Ovary (tissue), 9 donors: ENCODE results near the gene CHML. TPM values are rescaled to one million over a fixed set of nuclear protein-coding genes. Genes with fewer than 3 reads are reported as not detected.

Source experiments
- DNase-seq, 5 donors: peaks; one replicate each; pipeline ENCODE4 v3.0.0-alpha.2; 2019 to 2020
- H3K27ac ChIP-seq, 2 donors: fragments of 200-600 bp; one replicate each; pipeline versions ENCODE4 v1.5.1 to v1.8.0; 2019 to 2022
- H3K27me3 ChIP-seq: fragments of 200-600 bp; one replicate; pipeline ENCODE4 v1.8.0; 2022
- H3K36me3 ChIP-seq: fragments of 200-600 bp; sonication (generic); one replicate; pipeline ENCODE4 v1.5.1; 2019
- H3K4me1 ChIP-seq: one replicate; pipeline ENCODE4 v1.8.1; 2013; ENCODE audit warnings: mild to moderate bottlenecking, moderate library complexity; ENCODE audit not compliant: insufficient read depth
- H3K4me3 ChIP-seq: fragments of 200-600 bp; sonication (generic); one replicate; pipeline ENCODE4 v1.5.1; 2017
- H3K9me3 ChIP-seq, 2 donors: fragments of 200-600 bp in 1 of 2; sonication (generic) in 1 of 2; one replicate each; pipeline versions ENCODE4 v1.5.1 to v1.8.1; 2013 to 2019; ENCODE audit warnings: mild to moderate bottlenecking in 1 of 2, moderate library complexity in 1 of 2
- CTCF ChIP-seq, 3 donors: fragments of 450-650 bp in 2 of 3; fragments of 200-600 bp in 1 of 3; IDR thresholded peaks; one replicate each; pipeline versions ENCODE4 v1.5.1 to v1.8.0; 2016 to 2022; ENCODE audit warnings: antibody characterized with exemption in 3 of 3, mild to moderate bottlenecking in 1 of 3
- EP300 ChIP-seq: sonication (generic); formaldehyde crosslinking; IDR thresholded peaks from one replicate; pipeline ENCODE4 v1.6.1; 2017; ENCODE audit warnings: antibody characterized with exemption
- POLR2A ChIP-seq: fragments of 450-650 bp; IDR thresholded peaks from one replicate; pipeline ENCODE4 v1.6.1; 2017; ENCODE audit warnings: antibody characterized with exemption, mild to moderate bottlenecking, moderate library complexity
- whole genome bisulfite sequencing, 3 donors: extraction: QIAGEN DNeasy Blood & Tissue Kit in 1 of 3; methylation state at CpG; one replicate each; pipeline versions ENCODE4 v1.1.5 to v1.1.7; 2013 to 2017; 5-methylcytosine and 5-hydroxymethylcytosine counted together
- intact Hi-C, 4 donors: fragments of 100-400 bp; cut with DNase I; formaldehyde crosslinking; loops; one replicate each; pipeline versions ENCODE4 v1.11.0 to v1.15.1; 2022 to 2023
- polyA plus RNA-seq, 2 donors: library from polyadenylated mRNA; stranded (reverse); fragments of 200-250 nt in 1 of 2; fragments of 350-450 nt in 1 of 2; fragmentation: Illumina TruSeq in 1 of 2; extraction: RNeasy Lipid Tissue Mini Kit (QIAGEN cat#74804) in 1 of 2; gene quantifications; one replicate each; pipeline ENCODE4 v1.2.3, GENCODE V29; 2013 to 2014
- total RNA-seq, 7 donors: library from RNA; depleted of rRNA in 2 of 7; stranded (reverse); fragments of >200 nt in 2 of 7; fragmentation: NEBNext Ultra II Directional in 3 of 7; extraction: Animal tissue kit (Norgen Biotek cat#: 25700) in 3 of 7; gene quantifications; one replicate each; pipeline versions ENCODE4 v1.1.0 to v1.2.4, GENCODE V29; 2016 to 2023
- donor health status: DM: no; HTN: no; CAD: no; lungs with moderate emphysema.
- donor health status: DM: no; HTN: no; CAD: no.
- donor health status: Bipolar disorder and iron deficiency.
- donor health status: DM: yes; HTN: yes; CAD: no.
- donor health status: DM: no; HTN: no; CAD: no.
- donor health status: DM: yes; HTN: yes; CAD: no.

CHML gene
- total and polyA plus RNA-seq, 9 donors = 5.3 to 25.1 (median 11.0) TPM

DNA sequence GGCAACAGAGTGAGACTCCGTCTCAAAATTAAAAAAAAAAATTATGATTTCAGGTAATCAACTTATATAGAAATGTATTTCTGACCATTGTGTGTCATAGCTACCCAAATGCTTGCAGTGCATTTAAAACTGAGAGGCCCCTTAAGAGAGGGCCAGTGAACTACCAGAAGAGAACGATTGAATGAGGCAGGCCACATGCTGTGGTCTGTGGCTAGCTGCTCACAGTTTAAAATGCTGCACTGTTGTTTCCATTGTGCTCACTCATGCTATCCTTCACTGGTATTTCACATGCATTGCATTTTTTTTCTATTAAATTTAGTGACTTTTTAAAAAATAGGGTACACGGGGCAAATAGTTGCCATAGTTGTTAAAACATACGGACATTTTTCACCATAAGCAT lies 26.0 kb downstream of the CHML start:
- intact Hi-C loops = loop anchor here in 3 of 4 donors (5.0 kb wide), 1 partner anchor 218 kb away; no protein-coding TSS in a partner anchor

GRCh38 chr1:241612533-241613477 lies 27.4 kb downstream of the CHML start:
- no peaks in the 10 kb centered on the region for H3K27me3 ChIP-seq
- H3K4me1 ChIP-seq = peaks cover 3% of the 10 kb centered on the region
- intact Hi-C loops = loop anchor here in 3 of 4 donors (5.0 kb wide), 1 partner anchor 219 kb away; no protein-coding TSS in a partner anchor
- H3K27ac ChIP-seq = no peak overlapping the region
- DNase-seq = no peak
- H3K9me3 ChIP-seq = no peaks in the 10 kb centered on the region
- H3K4me3 ChIP-seq = no peak overlapping the region
- 79 to 82% (median 79%) methylated on average over 9 of the region's 9 CpGs for WGBS, 3 donors
- H3K36me3 ChIP-seq = no peaks in the 10 kb centered on the region
- TF ChIP-seq CTCF (IDR thresholded peaks at IDR 0.05) (no peak), POLR2A (no peak), EP300 (no peak)

More for the DNA sequence above, 26.0 kb downstream of the CHML start:
- Histone ChIP-seq H3K4me1 (peaks cover 3% of the 10 kb centered on the region), H3K9me3 (no peaks in the 10 kb centered on the region), H3K36me3 (no peaks in the 10 kb centered on the region), H3K27me3 (no peaks in the 10 kb centered on the region), H3K27ac (no peak overlapping the region), H3K4me3 (no peak overlapping the region)
- no peak for DNase-seq
- TF ChIP-seq POLR2A (no peak), EP300 (no peak), CTCF (IDR thresholded peaks at IDR 0.05) (no peak)
- 91 to 94% (median 93%) methylated on average over 4 of the region's 4 CpGs for WGBS, 3 donors

DNA sequence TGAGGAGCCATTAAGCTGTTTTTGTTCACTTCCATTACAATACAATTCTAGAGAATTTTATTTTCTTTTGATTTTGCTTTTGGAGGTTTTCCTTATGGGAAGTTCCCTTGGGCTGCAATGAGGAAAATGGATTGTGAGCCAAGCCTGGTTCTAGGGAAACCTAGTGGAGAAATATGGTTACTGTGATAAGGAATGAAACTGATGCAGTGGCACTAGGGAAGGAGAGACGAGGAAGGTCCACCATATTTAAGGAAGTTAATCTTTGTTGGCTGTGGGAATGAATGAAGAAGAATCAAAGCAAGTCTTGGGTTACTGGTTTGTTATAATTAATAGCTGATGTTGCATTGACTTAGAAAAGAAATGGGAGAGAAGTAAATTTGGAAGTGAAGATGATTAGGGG lies 28.4 kb downstream of the CHML start:
- intact Hi-C loops = loop anchor here in 3 of 4 donors (5.0 kb wide), 1 partner anchor 221 kb away; no protein-coding TSS in a partner anchor
- no peak overlapping the region for H3K4me3 ChIP-seq
- no peak for TF ChIP-seq CTCF (IDR thresholded peaks at IDR 0.05)
- no peak for TF ChIP-seq POLR2A
- no peak for TF ChIP-seq EP300
- 93 to 98% (median 96%) methylated on average over 1 of the region's 1 CpG for WGBS, 3 donors
- no peaks in the 10 kb centered on the region for H3K9me3 ChIP-seq
- H3K4me1 ChIP-seq = peaks cover 3% of the 10 kb centered on the region
- H3K36me3 ChIP-seq = no peaks in the 10 kb centered on the region
- no peak overlapping the region for H3K27ac ChIP-seq
- no peak for DNase-seq
- H3K27me3 ChIP-seq = no peaks in the 10 kb centered on the region

GRCh38 chr1:241611063-241611462 lies 29.1 kb downstream of the CHML start:
- 2 to 8% (median 6%) methylated on average over 3 of the region's 3 CpGs for WGBS, 3 donors
- Histone ChIP-seq H3K27me3 (no peaks in the 10 kb centered on the region), H3K27ac (no peak overlapping the region), H3K9me3 (no peaks in the 10 kb centered on the region), H3K4me3 (no peak overlapping the region), H3K4me1 (peaks cover 3% of the 10 kb centered on the region), H3K36me3 (no peaks in the 10 kb centered on the region)
- intact Hi-C loops = loop anchor here in 3 of 4 donors (5.0 kb wide), 1 partner anchor 221 kb away; no protein-coding TSS in a partner anchor
- DNase-seq = no peak
- TF ChIP-seq CTCF (IDR thresholded peaks at IDR 0.05) (peak; percentile 44 to 73 (median 71)), EP300 (no peak), POLR2A (no peak)
